ENCODE results near the gene HDHD3.

DNA sequence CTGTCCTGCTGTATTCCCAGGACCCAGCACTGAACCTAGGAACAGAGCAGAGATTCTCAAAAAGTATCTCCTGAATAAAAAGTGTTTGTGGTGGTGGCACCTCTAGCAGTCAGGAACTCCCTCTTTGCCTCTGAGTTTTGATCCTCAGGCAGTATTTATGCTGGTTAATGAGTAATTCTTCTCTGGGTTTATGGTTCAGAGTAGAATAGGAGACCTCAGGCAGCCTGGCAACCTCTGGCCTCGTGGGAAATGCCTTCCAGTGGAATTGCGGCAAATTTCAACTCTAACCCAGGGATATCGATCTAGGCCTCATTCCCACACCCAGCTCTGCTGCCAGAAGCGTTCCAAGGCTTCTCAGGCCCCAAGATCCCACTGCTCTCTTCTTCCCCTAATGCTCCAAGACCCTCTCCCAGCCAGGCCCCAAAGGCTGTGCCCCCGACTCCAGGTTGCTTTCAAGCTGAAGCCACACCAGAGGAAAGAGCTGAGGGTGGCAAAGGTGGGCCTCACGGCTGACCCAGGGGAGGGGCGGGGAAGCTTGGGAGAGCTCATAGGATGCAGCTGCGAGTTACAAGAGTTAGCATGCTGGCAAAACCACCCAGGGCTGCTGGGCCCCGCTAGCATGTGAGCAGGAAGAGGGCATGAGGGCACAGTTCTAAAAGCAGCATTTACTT, 10.9 kb upstream of the HDHD3 start:
- TF ChIP-seq, protein P1, sequence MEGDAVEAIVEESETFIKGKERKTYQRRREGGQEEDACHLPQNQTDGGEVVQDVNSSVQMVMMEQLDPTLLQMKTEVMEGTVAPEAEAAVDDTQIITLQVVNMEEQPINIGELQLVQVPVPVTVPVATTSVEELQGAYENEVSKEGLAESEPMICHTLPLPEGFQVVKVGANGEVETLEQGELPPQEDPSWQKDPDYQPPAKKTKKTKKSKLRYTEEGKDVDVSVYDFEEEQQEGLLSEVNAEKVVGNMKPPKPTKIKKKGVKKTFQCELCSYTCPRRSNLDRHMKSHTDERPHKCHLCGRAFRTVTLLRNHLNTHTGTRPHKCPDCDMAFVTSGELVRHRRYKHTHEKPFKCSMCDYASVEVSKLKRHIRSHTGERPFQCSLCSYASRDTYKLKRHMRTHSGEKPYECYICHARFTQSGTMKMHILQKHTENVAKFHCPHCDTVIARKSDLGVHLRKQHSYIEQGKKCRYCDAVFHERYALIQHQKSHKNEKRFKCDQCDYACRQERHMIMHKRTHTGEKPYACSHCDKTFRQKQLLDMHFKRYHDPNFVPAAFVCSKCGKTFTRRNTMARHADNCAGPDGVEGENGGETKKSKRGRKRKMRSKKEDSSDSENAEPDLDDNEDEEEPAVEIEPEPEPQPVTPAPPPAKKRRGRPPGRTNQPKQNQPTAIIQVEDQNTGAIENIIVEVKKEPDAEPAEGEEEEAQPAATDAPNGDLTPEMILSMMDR (IDR thresholded peaks at IDR 0.05): no peak
- no peak for TF ChIP-seq POLR2A (IDR thresholded peaks at IDR 0.05)
